ENCODE data around the gene ADRA2C. TPM values are rescaled to one million over a fixed set of nuclear protein-coding genes. Genes with fewer than 3 reads are reported as not detected.

The ADRA2C gene
- total RNA-seq, 1 experiment from 2014 or later: 0.28 TPM

DNA sequence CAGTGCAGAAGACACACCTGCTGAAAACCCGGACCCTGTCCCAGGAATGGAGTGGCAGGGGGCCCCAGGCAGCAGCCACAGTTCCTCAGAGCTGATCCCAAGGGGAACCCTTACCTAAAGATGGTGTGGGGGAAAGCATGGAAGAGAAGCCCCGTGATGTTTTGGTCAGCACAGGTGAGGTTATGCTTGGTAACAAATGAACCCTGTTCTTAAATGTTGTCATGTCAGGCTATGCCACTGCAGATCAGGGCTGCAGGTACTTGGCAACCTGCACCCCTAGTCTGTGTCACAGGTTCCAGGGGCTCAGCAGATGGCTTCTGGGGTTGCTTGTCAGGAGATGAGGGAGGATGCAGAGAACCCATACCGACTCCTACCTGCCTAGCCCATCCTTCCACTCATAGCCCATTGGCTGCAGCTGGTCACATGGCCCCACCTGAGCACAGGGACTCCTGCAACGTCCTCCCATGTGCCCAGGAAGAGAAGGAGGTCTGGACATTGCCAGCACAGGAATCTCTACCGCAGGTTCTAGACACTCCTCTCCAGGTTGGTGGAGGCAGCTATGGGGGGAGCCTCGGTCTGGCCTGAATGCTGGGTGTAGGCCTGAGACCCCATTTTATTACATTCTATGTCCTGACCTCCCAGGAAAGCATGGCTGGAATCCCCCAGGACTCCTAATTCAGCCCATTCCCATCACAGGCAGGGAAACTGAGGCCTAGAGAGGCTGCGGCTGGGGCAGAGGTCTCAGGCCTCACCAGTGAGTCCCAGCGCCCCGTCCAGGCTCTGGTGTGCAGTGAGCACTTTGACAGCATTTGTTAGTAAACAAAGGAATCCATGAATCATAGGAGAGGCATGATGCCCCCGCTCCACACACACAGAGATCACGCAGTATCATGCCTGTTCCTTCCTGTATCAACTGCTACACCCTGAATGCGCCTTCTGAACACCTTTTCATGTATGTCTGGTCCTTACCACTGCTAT is 51.1 kb downstream of the ADRA2C start:
- no TSS peak for BruUV-seq (replicated peaks)
- no peaks in the 10 kb centered on the region for H3K36me3 Mint-ChIP-seq (ENCODE audit: insufficient read depth, unreplicated experiment)
- POLR2A ChIA-PET: no interaction called here
- no peaks in the 10 kb centered on the region for H3K9me3 Mint-ChIP-seq (ENCODE audit: unreplicated experiment)
- DNase-seq (ENCODE audit: unreplicated experiment): no peak
- H3K27me3 Mint-ChIP-seq (ENCODE audit: insufficient read depth, unreplicated experiment): peaks cover 36% of the 10 kb centered on the region
- CTCF ChIA-PET: no interaction called here
- H3K4me3 Mint-ChIP-seq (ENCODE audit: unreplicated experiment): no peak overlapping the region
- H3K4me1 Mint-ChIP-seq (ENCODE audit: insufficient read depth, unreplicated experiment): no peaks in the 10 kb centered on the region
- no peak overlapping the region for H3K27ac Mint-ChIP-seq (ENCODE audit: low read depth, unreplicated experiment)
- TF ChIP-seq, protein P1, sequence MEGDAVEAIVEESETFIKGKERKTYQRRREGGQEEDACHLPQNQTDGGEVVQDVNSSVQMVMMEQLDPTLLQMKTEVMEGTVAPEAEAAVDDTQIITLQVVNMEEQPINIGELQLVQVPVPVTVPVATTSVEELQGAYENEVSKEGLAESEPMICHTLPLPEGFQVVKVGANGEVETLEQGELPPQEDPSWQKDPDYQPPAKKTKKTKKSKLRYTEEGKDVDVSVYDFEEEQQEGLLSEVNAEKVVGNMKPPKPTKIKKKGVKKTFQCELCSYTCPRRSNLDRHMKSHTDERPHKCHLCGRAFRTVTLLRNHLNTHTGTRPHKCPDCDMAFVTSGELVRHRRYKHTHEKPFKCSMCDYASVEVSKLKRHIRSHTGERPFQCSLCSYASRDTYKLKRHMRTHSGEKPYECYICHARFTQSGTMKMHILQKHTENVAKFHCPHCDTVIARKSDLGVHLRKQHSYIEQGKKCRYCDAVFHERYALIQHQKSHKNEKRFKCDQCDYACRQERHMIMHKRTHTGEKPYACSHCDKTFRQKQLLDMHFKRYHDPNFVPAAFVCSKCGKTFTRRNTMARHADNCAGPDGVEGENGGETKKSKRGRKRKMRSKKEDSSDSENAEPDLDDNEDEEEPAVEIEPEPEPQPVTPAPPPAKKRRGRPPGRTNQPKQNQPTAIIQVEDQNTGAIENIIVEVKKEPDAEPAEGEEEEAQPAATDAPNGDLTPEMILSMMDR (IDR thresholded peaks at IDR 0.05; ENCODE audit: unreplicated experiment): no peak
- intact Hi-C loops (cut with micrococcal nuclease): no loop called here

Other genes starting within 250 kb of the ADRA2C start
- 93.6 and 96.2 TPM in 2 replicates for gene LRPAP1, start 234.0 kb upstream of the ADRA2C start, total RNA-seq (2022)

Measured in MCF 10A (cell line).